ENCODE measurements around the gene ADH7. TPM values are rescaled to one million over a fixed set of nuclear protein-coding genes. Genes with fewer than 3 reads are reported as not detected.

The ADH7 gene
- polyA plus RNA-seq, 2 of the 4 experiments (the other 2 are of a cell fraction), result not detected

- POLR2A ChIA-PET, result no interaction called here
- no peak overlapping the region for H3K4me3 ChIP-seq
- no peaks in the 10 kb centered on the region for H3K4me1 ChIP-seq
- ATAC-seq (no peak), DNase-seq (ENCODE audit: low read depth in 1 of 2, low spot score in 1 of 2) (no peak), FAIRE-seq (no peak)
- H3K27ac ChIP-seq, result no peak overlapping the region
- no peaks in the 10 kb centered on the region for H3K9me3 ChIP-seq
- TF ChIP-seq CBX2 (IDR thresholded peaks at IDR 0.05; ENCODE audit: borderline replicate concordance, low read depth), result no peak
- no peak overlapping the region for H3K4me2 ChIP-seq
- CTCF ChIA-PET, result interaction anchor here (1.4 kb wide), 1 partner anchor 81 kb away, joined by 3 read pairs; no protein-coding TSS in a partner anchor
- WGBS (ENCODE audit: missing lambda C conversion rate), result 4% methylated on average over 1 of the region's 1 CpG
Measured at GRCh38 chr4:99381588-99382175, 53.5 kb downstream of the ADH7 start.

GRCh38 chr4:99379571-99379970 lies 55.6 kb downstream of the ADH7 start:
- no peak for FAIRE-seq
- TF ChIP-seq E2F6 (IDR thresholded peaks at IDR 0.05; ENCODE audit: borderline replicate concordance, low read depth), result no peak
- TF ChIP-seq HMGXB4 (CRISPR knock-in tag; IDR thresholded peaks at IDR 0.05; ENCODE audit: borderline replicate concordance), result no peak
- no peak for TF ChIP-seq SMC3 (IDR thresholded peaks at IDR 0.05)
- no peak for TF ChIP-seq ZNF302 (CRISPR knock-in tag; IDR thresholded peaks at IDR 0.05)
- TF ChIP-seq EHMT2 (IDR thresholded peaks at IDR 0.05; ENCODE audit: low read depth), result no peak
- no peak for TF ChIP-seq NFE2L2 (conservative IDR thresholded peaks at IDR 0.05; ENCODE audit: low read length)
- TF ChIP-seq EP300 (IDR thresholded peaks at IDR 0.05), result no peak
- no peak for TF ChIP-seq CBX2 (IDR thresholded peaks at IDR 0.05; ENCODE audit: borderline replicate concordance, low read depth)
- no peak for TF ChIP-seq NR3C1 (IDR thresholded peaks at IDR 0.05)
- TF ChIP-seq RNF2 (IDR thresholded peaks at IDR 0.05; ENCODE audit: borderline replicate concordance, low read depth), result no peak
- TF ChIP-seq HOXB13 (CRISPR knock-in tag; IDR thresholded peaks at IDR 0.05; ENCODE audit: low read depth), result no peak
- Histone ChIP-seq H3K4me1 (no peaks in the 10 kb centered on the region), H3K27ac (no peak overlapping the region), H3K4me3 (no peak overlapping the region), H3K9me3 (no peaks in the 10 kb centered on the region), H3K4me2 (no peak overlapping the region)
- POLR2A ChIA-PET, result no interaction called here
- CTCF ChIA-PET, result interaction anchor here (1.4 to 1.5 kb wide), 2 partner anchors 10 to 12 kb away, joined by 3 read pairs; no protein-coding TSS in a partner anchor
- DNase-seq (ENCODE audit: low read depth in 1 of 2, low spot score in 1 of 2), result no peak
- no peak for ATAC-seq

- H3K4me3 ChIP-seq, result no peak overlapping the region
- H3K4me2 ChIP-seq, result no peak overlapping the region
- WGBS (ENCODE audit: missing lambda C conversion rate), result 62% methylated on average over 3 of the region's 3 CpGs
- ChIA-PET CTCF (interaction anchor here (1.4 to 1.5 kb wide), 2 partner anchors 9 to 11 kb away, joined by 3 read pairs; no protein-coding TSS in a partner anchor), POLR2A (no interaction called here)
- H3K9me3 ChIP-seq, result no peaks in the 10 kb centered on the region
- no peak overlapping the region for H3K27ac ChIP-seq
- no peak for ATAC-seq
- FAIRE-seq, result no peak
- no peaks in the 10 kb centered on the region for H3K4me1 ChIP-seq
- DNase-seq (ENCODE audit: low read depth in 1 of 2, low spot score in 1 of 2), result no peak
- no peak for TF ChIP-seq CTCF (IDR thresholded peaks at IDR 0.05)
- TF ChIP-seq ZSCAN20 (CRISPR knock-in tag; IDR thresholded peaks at IDR 0.05), result no peak
- no peak for TF ChIP-seq HEYL (CRISPR knock-in tag; IDR thresholded peaks at IDR 0.05)
- TF ChIP-seq SMC3 (IDR thresholded peaks at IDR 0.05), result no peak
- no peak for TF ChIP-seq RCOR1 (IDR thresholded peaks at IDR 0.05; ENCODE audit: low read depth, low read length)
- no peak for TF ChIP-seq JUN (IDR thresholded peaks at IDR 0.05)
Measured at GRCh38 chr4:99378876-99379275, 56.3 kb downstream of the ADH7 start.

Measured in A549 (cell line).